Neutrophil (primary cell): ENCODE results near the gene ZBTB16.

Experiments
- H3K27ac ChIP-seq: fragments of 200-600 bp; sonication (generic); 2 replicates; pipeline ENCODE4 v1.5.1; 2016; ENCODE audit warnings: mild to moderate bottlenecking, moderate library complexity
- H3K27me3 ChIP-seq: fragments of 200-600 bp; sonication (generic); 2 replicates; pipeline ENCODE4 v1.6.0; 2016; ENCODE audit warnings: mild to moderate bottlenecking
- H3K36me3 ChIP-seq: fragments of 200-600 bp; sonication (generic); 2 replicates; pipeline ENCODE4 v1.5.1; 2017
- H3K4me1 ChIP-seq, 2 experiments: fragments of 200-600 bp in 1 of 2; sonication (generic) in 1 of 2; 1 replicate in 1 of 2; 2 replicates in 1 of 2; pipeline versions ENCODE4 v1.5.1 to v1.6.1; 2013 to 2016; ENCODE audit warnings: low read depth in 1 of 2, low read length in 1 of 2, mild to moderate bottlenecking in 1 of 2, moderate library complexity in 1 of 2; ENCODE audit not compliant: control insufficient read depth in 1 of 2, insufficient read depth in 1 of 2
- H3K4me3 ChIP-seq, 2 experiments: fragments of 200-600 bp in 1 of 2; sonication (generic) in 1 of 2; 1 replicate in 1 of 2; 2 replicates in 1 of 2; pipeline ENCODE4 v1.5.1; 2013 to 2016; ENCODE audit warnings: low read depth in 1 of 2, low read length in 1 of 2, mild to moderate bottlenecking in 1 of 2, moderate library complexity in 1 of 2
- H3K9me3 ChIP-seq: fragments of 200-600 bp; sonication (generic); 2 replicates; pipeline ENCODE4 v1.5.1; 2016
- CTCF ChIP-seq: fragments of 200-600 bp; sonication (generic); IDR thresholded peaks from 2 replicates; pipeline ENCODE4 v1.5.1; 2016; ENCODE audit warnings: antibody characterized with exemption

The ZBTB16 gene

DNA sequence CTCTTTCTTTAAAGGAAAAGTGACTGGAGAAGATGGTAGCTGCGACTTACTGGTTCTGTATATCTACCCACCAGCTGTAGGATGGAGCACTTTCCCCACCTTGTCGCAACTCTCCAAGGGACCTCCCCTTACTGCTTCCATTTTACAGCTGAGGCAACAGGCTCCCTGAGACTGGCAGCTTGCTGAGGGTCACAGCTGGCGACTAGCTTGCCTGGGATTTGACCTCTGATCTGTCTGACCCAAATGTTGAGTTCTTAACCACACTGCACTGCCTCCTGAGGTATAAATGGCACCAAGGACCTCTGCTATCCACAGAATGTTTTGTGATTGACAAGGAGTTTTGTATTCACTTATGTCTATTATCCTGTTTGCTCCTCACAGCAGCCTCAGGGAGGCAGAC is 121.7 kb downstream of the ZBTB16 start:
- H3K9me3 ChIP-seq, result no peaks in the 10 kb centered on the region
- TF ChIP-seq CTCF, result no peak
- H3K4me3 ChIP-seq, result no peak overlapping the region
- H3K36me3 ChIP-seq, result no peaks in the 10 kb centered on the region
- no peaks in the 10 kb centered on the region for H3K27me3 ChIP-seq
- peaks cover 17 to 19% of the 10 kb centered on the region in 2 experiments for H3K4me1 ChIP-seq
- no peak overlapping the region for H3K27ac ChIP-seq

- Histone ChIP-seq H3K4me3 (no peak overlapping the region), H3K4me1 (peaks cover 17 to 19% of the 10 kb centered on the region in 2 experiments), H3K36me3 (no peaks in the 10 kb centered on the region), H3K27me3 (no peaks in the 10 kb centered on the region), H3K9me3 (no peaks in the 10 kb centered on the region), H3K27ac (no peak overlapping the region)
- TF ChIP-seq CTCF, result no peak
Observed at GRCh38 chr11:114181752-114182151, 122.2 kb downstream of the ZBTB16 start.

GRCh38 chr11:114182471-114183043 is 123.0 kb downstream of the ZBTB16 start:
- Histone ChIP-seq H3K9me3 (no peaks in the 10 kb centered on the region), H3K27me3 (no peaks in the 10 kb centered on the region), H3K4me3 (no peak overlapping the region), H3K36me3 (no peaks in the 10 kb centered on the region), H3K27ac (no peak overlapping the region), H3K4me1 (peaks cover 17 to 19% of the 10 kb centered on the region in 2 experiments)
- TF ChIP-seq CTCF, result no peak

DNA sequence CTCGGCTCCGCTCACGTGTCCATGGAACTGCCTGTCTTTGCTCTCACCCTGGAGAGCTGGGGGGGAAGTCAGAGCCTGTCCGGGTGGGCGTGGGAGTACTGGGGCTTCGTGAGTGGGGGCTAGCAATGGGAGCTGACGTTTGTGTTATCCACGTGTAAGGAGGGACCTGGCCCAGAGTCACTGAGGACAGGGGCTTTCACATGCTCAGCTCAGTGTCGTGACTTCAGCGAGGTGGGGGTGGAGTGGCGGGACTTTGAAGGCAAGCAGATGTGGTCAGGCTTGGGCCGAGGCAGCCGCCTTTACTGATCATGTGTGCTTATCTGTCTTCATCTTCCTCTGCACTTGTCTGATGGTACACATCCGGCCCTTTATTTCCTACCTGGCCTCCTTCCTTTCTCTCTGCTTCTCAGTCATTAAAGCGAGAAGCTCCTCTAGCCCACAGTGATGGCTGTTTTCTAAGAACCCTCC is 123.6 kb downstream of the ZBTB16 start:
- Histone ChIP-seq H3K4me3 (no peak overlapping the region), H3K27me3 (no peaks in the 10 kb centered on the region), H3K9me3 (no peaks in the 10 kb centered on the region), H3K36me3 (no peaks in the 10 kb centered on the region), H3K27ac (no peak overlapping the region), H3K4me1 (peaks cover 17 to 19% of the 10 kb centered on the region in 2 experiments)
- no peak for TF ChIP-seq CTCF

GRCh38 chr11:114185436-114185835 is 125.9 kb downstream of the ZBTB16 start:
- Histone ChIP-seq H3K36me3 (no peaks in the 10 kb centered on the region), H3K9me3 (no peaks in the 10 kb centered on the region), H3K27me3 (no peaks in the 10 kb centered on the region), H3K27ac (no peak overlapping the region), H3K4me1 (peaks cover 17 to 19% of the 10 kb centered on the region in 2 experiments), H3K4me3 (no peak overlapping the region)
- TF ChIP-seq CTCF, result no peak

DNA sequence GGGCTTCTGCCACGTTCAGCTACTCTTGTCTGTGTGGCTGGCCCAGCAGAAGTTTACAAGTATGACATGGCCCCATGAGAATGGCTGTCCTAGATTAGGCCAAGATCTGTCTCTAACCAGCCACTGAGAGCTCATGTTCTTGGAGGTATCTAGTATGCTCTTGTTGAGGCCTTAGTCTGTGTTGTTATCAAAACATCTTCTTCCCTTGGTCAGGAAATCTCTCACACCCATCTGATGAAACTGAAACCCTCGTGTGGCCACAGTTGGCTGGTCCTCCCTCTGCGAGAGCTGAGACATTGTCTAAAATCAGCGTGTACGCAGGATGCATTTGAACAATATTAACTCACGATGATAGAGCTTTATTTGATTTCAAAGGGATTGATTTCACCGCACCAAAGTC is 127.7 kb downstream of the ZBTB16 start:
- TF ChIP-seq CTCF, result no peak
- H3K36me3 ChIP-seq, result no peaks in the 10 kb centered on the region
- H3K9me3 ChIP-seq, result no peaks in the 10 kb centered on the region
- H3K27me3 ChIP-seq, result no peaks in the 10 kb centered on the region
- no peak overlapping the region for H3K27ac ChIP-seq
- no peak overlapping the region for H3K4me3 ChIP-seq
- peaks cover 17 to 19% of the 10 kb centered on the region in 2 experiments for H3K4me1 ChIP-seq
